Activated naive CD8-positive, alpha-beta T cell treated with anti-CD3 and anti-CD28 coated beads for 36 hours (primary cell): ENCODE data around the gene TARP.
A peak's percentile ranks its signal among the peaks of the same experiment; 100 is the strongest.
"Not testable (repeated sequence)": the region's sequence is repeated elsewhere in the genome, so short reads cannot be mapped to it uniquely, and the experiment has no call there.

Experiments used
- DNase-seq: peaks from one replicate; pipeline ENCODE4 v3.0.0; 2021
- H3K27ac Mint-ChIP-seq: one replicate; pipeline ENCODE4 v1.8.0; 2022; ENCODE audit warnings: mild to moderate bottlenecking, moderate library complexity, mixed read lengths
- H3K27me3 Mint-ChIP-seq: one replicate; pipeline ENCODE4 v1.8.0; 2022; ENCODE audit warnings: mild to moderate bottlenecking, mixed read lengths
- H3K36me3 Mint-ChIP-seq: one replicate; pipeline ENCODE4 v1.8.0; 2021; ENCODE audit warnings: mild to moderate bottlenecking, mixed read lengths
- H3K4me1 Mint-ChIP-seq: one replicate; pipeline ENCODE4 v1.8.0; 2021; ENCODE audit warnings: mixed read lengths
- H3K4me3 Mint-ChIP-seq: one replicate; pipeline ENCODE4 v1.8.0; 2022; ENCODE audit warnings: mild to moderate bottlenecking, moderate library complexity, mixed read lengths
- H3K9me3 Mint-ChIP-seq: one replicate; pipeline ENCODE4 v1.8.0; 2022; ENCODE audit warnings: mixed read lengths

Gene TARP

GRCh38 chr7:38257350-38257677 lies 16.1 kb downstream of the TARP start:
- Mint-ChIP-seq H3K4me3 (no peak overlapping the region), H3K27ac (no peak overlapping the region), H3K36me3 (no peaks in the 10 kb centered on the region), H3K9me3 (no peaks in the 10 kb centered on the region), H3K4me1 (no peaks in the 10 kb centered on the region), H3K27me3 (no peaks in the 10 kb centered on the region)
- DNase-seq = no peak

GRCh38 chr7:38249849-38250248 lies 23.6 kb downstream of the TARP start:
- not testable (repeated sequence) for H3K36me3 Mint-ChIP-seq, H3K9me3 Mint-ChIP-seq, DNase-seq, H3K27ac Mint-ChIP-seq, H3K27me3 Mint-ChIP-seq, H3K4me1 Mint-ChIP-seq
- peak overlapping the region; percentile 50 for H3K4me3 Mint-ChIP-seq

GRCh38 chr7:38248069-38248567 lies 25.3 kb downstream of the TARP start:
- Mint-ChIP-seq H3K36me3 (peaks cover 3% of the 10 kb centered on the region), H3K4me1 (peaks cover 5% of the 10 kb centered on the region), H3K9me3 (no peaks in the 10 kb centered on the region), H3K27me3 (no peaks in the 10 kb centered on the region), H3K4me3 (peak overlapping the region; percentile 15), H3K27ac (peak overlapping the region; percentile 39)
- DNase-seq = no peak

- DNase-seq = no peak
- Mint-ChIP-seq H3K27ac (peak overlapping the region; percentile 6), H3K9me3 (no peaks in the 10 kb centered on the region), H3K4me1 (peaks cover 5% of the 10 kb centered on the region), H3K36me3 (peaks cover 7% of the 10 kb centered on the region), H3K27me3 (peaks cover 1% of the 10 kb centered on the region), H3K4me3 (no peak overlapping the region)
These were observed 27.9 kb downstream of the TARP start for GRCh38 chr7:38245409-38245977.

- H3K4me3 Mint-ChIP-seq = no peak overlapping the region
- H3K27ac Mint-ChIP-seq = no peak overlapping the region
- peaks cover 7% of the 10 kb centered on the region for H3K36me3 Mint-ChIP-seq
- DNase-seq = no peak
- peaks cover 3% of the 10 kb centered on the region for H3K27me3 Mint-ChIP-seq
- H3K9me3 Mint-ChIP-seq = no peaks in the 10 kb centered on the region
- H3K4me1 Mint-ChIP-seq = peaks cover 5% of the 10 kb centered on the region
These were observed 28.9 kb downstream of the TARP start for GRCh38 chr7:38244516-38244915.

- H3K4me1 Mint-ChIP-seq, H3K36me3 Mint-ChIP-seq: not testable (repeated sequence)
These were observed 30.1 kb downstream of the TARP start for GRCh38 chr7:38243345-38243744.

GRCh38 chr7:38242814-38243213 lies 30.6 kb downstream of the TARP start:
- Mint-ChIP-seq H3K27ac (no peak overlapping the region), H3K27me3 (peaks cover 3% of the 10 kb centered on the region), H3K4me3 (no peak overlapping the region), H3K4me1 (peaks cover 5% of the 10 kb centered on the region), H3K9me3 (no peaks in the 10 kb centered on the region), H3K36me3 (peaks cover 4% of the 10 kb centered on the region)
- no peak for DNase-seq

More at GRCh38 chr7:38243345-38243744, 30.1 kb downstream of the TARP start:
- H3K27ac Mint-ChIP-seq, H3K9me3 Mint-ChIP-seq, DNase-seq, H3K27me3 Mint-ChIP-seq, H3K4me3 Mint-ChIP-seq: not testable (repeated sequence)

- Mint-ChIP-seq H3K36me3 (peaks cover 4% of the 10 kb centered on the region), H3K4me1 (peaks cover 15% of the 10 kb centered on the region), H3K27ac (no peak overlapping the region), H3K4me3 (no peak overlapping the region), H3K27me3 (peaks cover 3% of the 10 kb centered on the region), H3K9me3 (no peaks in the 10 kb centered on the region)
- DNase-seq = no peak
These were observed 32.4 kb downstream of the TARP start for GRCh38 chr7:38241071-38241470.

GRCh38 chr7:38239129-38239528 lies 34.3 kb downstream of the TARP start:
- H3K9me3 Mint-ChIP-seq, H3K27ac Mint-ChIP-seq, DNase-seq, H3K4me3 Mint-ChIP-seq, H3K27me3 Mint-ChIP-seq, H3K36me3 Mint-ChIP-seq: not testable (repeated sequence)
- peaks cover 28% of the 10 kb centered on the region for H3K4me1 Mint-ChIP-seq

GRCh38 chr7:38235606-38236005 lies 37.8 kb downstream of the TARP start:
- no peaks in the 10 kb centered on the region for H3K9me3 Mint-ChIP-seq
- H3K27me3 Mint-ChIP-seq = peaks cover 2% of the 10 kb centered on the region
- H3K4me1 Mint-ChIP-seq = peaks cover 54% of the 10 kb centered on the region
- H3K36me3 Mint-ChIP-seq = peaks cover 14% of the 10 kb centered on the region
- H3K27ac Mint-ChIP-seq = peak overlapping the region; percentile 15
- no peak overlapping the region for H3K4me3 Mint-ChIP-seq
- DNase-seq = no peak

GRCh38 chr7:38234759-38235158 lies 38.7 kb downstream of the TARP start:
- peak overlapping the region; percentile 74 for H3K27ac Mint-ChIP-seq
- H3K4me1 Mint-ChIP-seq = peaks cover 55% of the 10 kb centered on the region
- peaks cover 19% of the 10 kb centered on the region for H3K36me3 Mint-ChIP-seq
- not testable (repeated sequence) for H3K9me3 Mint-ChIP-seq, H3K4me3 Mint-ChIP-seq, DNase-seq, H3K27me3 Mint-ChIP-seq

GRCh38 chr7:38232502-38233366 lies 40.7 kb downstream of the TARP start:
- peak; percentile 82 for DNase-seq
- Mint-ChIP-seq H3K9me3 (no peaks in the 10 kb centered on the region), H3K36me3 (peaks cover 23% of the 10 kb centered on the region), H3K27me3 (no peaks in the 10 kb centered on the region), H3K27ac (peak overlapping the region; percentile 89), H3K4me1 (peaks cover 56% of the 10 kb centered on the region), H3K4me3 (peak overlapping the region; percentile 52)

- Mint-ChIP-seq H3K9me3 (no peaks in the 10 kb centered on the region), H3K27me3 (no peaks in the 10 kb centered on the region), H3K4me3 (no peak overlapping the region), H3K4me1 (peaks cover 37% of the 10 kb centered on the region), H3K36me3 (peaks cover 23% of the 10 kb centered on the region), H3K27ac (no peak overlapping the region)
- no peak for DNase-seq
These were observed 43.4 kb downstream of the TARP start for GRCh38 chr7:38229884-38230642.

GRCh38 chr7:38229386-38229785 lies 44.0 kb downstream of the TARP start:
- Mint-ChIP-seq H3K27ac (no peak overlapping the region), H3K27me3 (no peaks in the 10 kb centered on the region), H3K36me3 (peaks cover 23% of the 10 kb centered on the region), H3K9me3 (no peaks in the 10 kb centered on the region), H3K4me1 (peaks cover 34% of the 10 kb centered on the region), H3K4me3 (no peak overlapping the region)
- DNase-seq = no peak

GRCh38 chr7:38224392-38224791 lies 49.0 kb downstream of the TARP start:
- Mint-ChIP-seq H3K4me1 (peaks cover 5% of the 10 kb centered on the region), H3K36me3 (peaks cover 19% of the 10 kb centered on the region), H3K27me3 (no peaks in the 10 kb centered on the region), H3K4me3 (no peak overlapping the region), H3K9me3 (no peaks in the 10 kb centered on the region), H3K27ac (no peak overlapping the region)
- no peak for DNase-seq
